CD4-positive, alpha-beta T cell treated with Interleukin-1 beta for 1 hour (primary cell): ENCODE measurements around the gene SPAAR.
A peak's percentile ranks its signal among the peaks of the same experiment; 100 is the strongest.
"Not testable (repeated sequence)": the region's sequence is repeated elsewhere in the genome, so short reads cannot be mapped to it uniquely, and the experiment has no call there.

ENCODE experiments used
- DNase-seq, 2 donors: peaks; one replicate each; pipeline ENCODE4 v3.0.0-alpha.2; 2020 to 2022

Gene SPAAR, protein sequence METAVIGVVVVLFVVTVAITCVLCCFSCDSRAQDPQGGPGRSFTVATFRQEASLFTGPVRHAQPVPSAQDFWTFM

DNA sequence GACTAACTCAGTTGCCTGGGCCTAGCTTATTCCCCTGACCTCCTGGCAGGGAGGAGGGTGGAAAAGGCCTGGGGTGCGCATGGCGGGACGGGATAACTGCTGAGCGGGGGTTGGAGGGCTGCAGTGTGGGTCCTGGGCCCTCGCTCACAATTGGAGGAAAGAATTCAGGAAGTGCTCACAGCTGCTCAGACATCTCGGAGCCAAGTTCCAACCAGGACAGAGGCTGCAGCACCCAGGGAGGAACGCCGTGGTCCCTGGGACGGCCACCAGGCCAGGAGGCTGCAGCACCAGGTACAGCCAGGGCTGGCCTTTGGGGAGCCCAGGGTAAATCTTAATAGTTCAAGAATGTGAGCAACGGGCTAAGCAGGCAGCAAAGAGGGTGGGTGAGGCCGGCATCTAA lies at the start of gene SPAAR:
SPAAR (plus strand) TSS at position 217 of the 400 bp plus-strand sequence. CDS start 974 bp downstream, outside the sequence.
- no peak for DNase-seq

DNA sequence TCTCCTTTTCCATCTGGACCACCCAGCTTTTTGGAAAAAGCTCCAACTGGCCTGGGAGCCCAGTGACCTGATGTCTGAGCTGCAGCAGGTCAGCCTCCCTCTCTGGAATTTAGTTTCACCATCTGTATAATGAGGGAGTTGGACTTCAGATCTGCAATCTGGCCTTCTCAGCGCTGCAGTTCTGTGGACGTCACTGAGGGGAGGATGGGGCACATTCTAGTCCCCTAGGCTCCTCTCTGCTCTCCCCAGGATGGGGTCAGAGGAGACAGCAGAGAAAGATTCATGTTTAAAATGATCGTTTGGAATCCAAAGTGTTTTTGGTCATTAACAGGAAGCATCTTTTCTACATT lies 49.3 kb upstream of the SPAAR start:
- DNase-seq, result no peak

DNA sequence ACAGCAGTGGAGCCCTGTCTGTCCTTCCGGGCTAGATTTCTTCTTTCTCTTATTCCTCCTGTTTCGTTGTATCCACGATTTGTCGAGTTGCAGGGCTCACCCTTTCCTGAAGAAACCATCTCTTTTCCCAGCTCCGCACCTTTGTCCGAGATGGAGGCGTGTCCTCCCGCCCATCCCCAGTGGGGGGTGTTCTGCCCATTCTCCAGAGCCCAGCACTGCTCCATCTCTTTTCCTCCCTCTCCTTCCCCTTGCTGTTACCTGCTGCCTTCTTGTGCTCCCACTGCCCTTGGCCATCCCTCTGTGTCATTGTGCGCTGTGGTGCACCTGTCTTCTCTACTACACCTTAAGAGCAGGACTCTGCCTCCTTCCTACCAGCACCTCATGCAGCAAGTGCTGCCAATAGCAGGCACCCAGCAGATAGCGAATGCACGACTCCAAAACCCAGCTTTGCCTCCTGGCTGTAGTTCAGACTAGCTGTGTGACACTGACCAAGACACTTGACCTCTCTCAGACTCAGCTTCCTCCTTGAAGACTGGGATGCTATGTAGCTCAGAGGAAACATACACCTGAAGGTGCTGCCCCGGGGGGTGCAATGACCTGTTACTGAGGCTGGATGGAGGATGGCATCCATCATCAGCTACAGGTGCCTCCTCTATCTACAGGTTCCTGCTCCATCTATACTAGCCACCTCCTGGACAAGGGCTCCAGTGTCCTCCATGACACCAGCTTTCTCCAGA lies 48.0 kb upstream of the SPAAR start:
- no peak for DNase-seq

DNA sequence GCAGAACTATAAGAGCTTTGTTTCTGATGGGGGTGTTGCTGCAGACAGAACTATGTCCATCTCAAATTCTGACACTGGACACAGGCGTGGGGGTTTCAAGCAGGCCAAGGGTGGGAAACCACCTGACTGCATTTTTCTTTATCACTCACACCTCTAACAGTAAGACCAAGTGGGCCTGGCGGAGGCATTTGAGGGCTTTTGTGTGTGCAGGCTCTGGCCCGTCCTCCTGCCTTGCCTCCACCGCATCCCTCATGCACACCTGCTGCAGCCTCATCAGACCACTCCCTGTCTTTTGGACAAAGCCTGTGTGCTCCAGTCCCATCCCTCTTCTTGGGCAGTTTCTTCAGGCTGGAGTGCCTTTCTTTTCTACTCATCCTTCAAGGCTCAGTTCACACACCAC lies 47.0 kb upstream of the SPAAR start:
- DNase-seq, result no peak

DNA sequence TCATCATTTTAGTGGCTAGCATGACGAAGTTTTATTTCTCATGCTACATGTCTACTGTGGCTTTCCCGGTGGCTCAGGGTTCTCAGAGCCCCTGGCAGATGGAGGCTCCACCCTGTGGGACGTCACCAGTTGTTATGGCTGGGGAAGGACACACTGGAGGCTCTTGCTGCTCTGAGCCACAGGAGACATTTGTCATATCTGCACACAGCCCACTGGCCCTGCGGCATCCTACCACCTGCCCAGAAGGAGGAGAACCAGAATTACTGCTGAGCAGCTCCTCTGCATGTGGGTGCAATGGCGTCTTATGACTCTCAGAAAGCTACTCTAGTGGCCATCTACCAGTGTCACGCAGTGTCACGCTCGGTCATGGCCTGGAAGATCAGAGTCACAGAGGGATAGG lies 45.7 kb upstream of the SPAAR start:
- DNase-seq, result no peak

DNA sequence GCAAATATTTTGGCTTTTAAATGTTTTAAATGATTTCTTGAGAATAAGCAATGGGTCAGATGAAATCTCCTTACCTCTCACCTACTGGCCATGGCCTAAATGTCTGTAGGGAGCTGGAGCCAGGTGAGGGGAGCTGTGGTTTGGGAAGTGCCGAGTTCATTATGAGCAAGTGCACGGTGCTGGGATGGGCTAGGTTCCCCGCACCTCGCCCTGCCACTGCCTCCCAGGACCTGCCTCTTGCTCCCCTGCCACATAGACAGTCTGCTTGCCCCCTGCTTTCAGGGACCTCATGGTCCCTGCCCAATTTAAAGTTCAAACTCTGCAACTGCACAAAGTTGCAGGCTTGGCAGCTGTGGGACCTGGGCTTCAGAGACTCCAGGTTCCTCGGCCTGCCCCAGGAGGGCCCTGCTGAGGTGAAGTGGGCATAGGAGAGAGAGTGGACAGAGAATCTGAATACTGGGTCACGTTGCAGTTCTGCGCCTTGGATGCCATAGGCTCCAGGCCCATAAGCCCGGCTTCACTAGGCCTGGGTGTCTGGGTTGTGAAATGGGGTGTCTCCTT lies 44.5 kb upstream of the SPAAR start:
- DNase-seq, result no peak

DNA sequence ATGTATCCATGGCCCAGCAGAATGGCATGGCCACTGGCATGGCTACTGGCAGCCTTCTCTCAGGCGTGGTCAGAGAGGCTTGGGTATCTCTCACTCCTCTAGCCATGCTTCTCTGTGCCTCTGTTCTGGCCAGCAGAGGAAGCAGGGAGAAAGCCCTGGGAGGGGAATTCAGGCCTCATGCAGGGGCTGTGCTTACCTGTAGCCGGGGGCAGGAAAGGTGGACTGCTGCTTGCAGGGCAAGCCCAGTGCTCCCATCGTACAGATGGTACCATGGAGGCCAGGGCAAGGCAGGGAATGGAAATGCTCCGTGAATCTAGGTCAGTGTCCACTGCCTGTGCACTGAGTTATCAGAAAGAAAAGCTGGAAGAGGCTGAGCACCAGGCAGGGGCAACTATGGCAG lies 41.8 kb upstream of the SPAAR start:
- no peak for DNase-seq

DNA sequence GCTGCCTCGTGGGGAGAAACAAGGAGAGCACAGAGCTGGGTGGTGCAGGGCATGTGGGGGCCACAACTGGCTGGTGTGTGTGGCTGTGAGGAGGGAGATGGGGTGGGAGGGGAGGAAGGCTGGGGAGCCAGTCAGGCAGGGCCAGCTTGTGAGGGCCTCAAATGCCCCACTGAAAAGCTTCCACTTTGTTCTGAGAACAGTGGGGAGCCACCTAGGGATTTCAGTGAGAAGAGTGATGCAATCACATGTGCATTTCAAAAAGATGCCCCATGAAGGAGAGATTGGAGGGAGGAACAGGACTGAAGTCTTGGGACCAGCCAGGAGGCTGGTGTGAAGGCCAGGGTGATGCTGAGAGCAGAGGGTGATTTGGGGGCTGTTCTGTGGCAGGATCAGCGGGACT lies 40.4 kb upstream of the SPAAR start:
- DNase-seq, result no peak

DNA sequence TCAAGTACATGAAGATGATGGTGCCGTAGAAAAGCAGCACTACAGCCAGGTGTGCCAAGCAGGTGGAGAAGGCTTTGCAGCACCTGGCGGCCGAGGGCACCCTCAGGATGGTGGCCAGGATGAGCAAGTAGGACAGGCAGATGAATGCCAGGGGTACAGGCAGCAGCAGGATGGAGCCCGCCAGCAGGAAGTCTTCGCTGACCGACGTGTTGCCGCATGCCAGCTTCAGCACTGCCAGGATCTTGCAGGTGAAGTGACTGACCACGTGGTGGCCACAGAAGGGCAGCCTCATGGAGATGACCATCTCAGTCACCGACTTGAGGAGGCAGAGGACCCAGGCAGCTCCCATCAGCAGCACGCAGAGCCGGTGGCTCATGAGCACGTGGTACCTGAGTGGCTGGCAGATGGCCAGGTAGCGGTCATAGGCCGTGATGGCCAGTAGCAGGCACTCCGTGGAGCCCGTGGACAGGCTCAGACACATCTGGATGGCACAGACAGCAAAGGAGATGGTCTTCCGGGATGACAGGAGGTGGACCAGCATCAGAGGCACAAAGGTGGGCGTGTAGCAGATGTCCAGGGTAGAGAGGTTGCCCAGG lies 39.6 kb upstream of the SPAAR start:
- no peak for DNase-seq

DNA sequence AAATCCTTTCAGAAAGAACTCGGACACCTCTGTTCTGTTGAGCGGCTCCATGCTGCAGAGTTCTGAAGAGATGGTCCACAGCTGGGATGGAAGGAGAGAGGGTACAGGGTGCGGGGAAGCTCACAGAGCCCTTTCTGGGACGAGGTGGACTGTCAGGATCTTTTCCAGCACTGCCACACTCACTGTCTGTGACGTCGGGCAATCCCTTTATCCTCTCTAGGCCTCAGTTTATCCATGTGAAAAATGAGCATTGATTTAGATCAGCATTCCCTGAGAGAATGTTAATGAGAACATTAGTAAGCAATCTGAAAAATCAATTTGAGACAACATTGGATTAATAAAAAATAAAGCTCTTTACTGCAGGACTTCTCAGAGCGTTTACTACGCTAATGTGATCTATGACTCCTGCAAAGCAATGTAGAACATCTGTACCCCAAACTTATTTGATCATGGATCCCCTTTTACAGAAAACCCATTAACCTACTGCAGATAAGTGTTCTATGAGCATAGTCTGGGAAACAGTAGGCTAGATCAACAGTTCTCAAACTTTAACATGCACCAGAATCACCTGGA lies 38.9 kb upstream of the SPAAR start, which contains the start of gene OR13J1:
OR13J1 (minus strand) TSS at position 51 of the 573 bp plus-strand sequence; CDS start at position 51, 0 bp downstream.
- no peak for DNase-seq

DNA sequence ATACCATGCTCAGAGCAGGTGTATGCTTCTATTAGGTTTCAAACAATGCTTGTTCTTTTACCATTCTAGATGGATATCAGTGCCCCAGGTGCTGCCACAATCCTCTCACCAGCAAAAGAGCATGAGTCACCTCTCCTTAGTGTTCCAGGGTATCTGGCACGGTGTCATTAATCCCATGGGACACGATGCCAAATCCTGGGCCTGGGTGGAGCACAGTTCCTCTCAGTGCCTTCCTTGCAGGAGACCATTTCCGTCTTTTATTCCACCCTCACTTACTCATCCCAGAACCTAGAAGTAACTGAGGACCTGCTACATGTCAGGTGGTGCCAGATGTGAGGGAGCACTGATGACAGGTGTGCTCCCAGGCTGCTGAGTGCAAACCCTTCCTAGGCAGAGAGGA lies 37.7 kb upstream of the SPAAR start:
- no peak for DNase-seq

DNA sequence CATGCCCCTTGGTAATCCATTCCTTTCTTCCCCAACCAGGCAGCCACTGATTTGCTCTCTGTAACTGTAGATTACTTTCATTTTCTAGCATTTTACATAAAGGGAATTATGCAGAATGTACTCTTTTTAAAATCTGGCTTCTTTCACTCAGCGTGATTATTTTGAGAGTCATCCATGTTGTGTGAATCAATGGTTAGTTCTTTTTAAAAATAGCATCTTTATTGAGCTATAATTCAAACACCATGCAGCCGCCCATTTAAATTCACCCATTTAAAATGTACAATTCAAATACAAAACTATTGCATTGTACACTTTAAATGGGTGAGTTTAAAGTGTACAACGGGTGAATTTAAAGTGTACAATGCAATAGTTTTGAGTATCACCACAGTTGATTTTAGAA lies 36.8 kb upstream of the SPAAR start:
- DNase-seq, result no peak

DNA sequence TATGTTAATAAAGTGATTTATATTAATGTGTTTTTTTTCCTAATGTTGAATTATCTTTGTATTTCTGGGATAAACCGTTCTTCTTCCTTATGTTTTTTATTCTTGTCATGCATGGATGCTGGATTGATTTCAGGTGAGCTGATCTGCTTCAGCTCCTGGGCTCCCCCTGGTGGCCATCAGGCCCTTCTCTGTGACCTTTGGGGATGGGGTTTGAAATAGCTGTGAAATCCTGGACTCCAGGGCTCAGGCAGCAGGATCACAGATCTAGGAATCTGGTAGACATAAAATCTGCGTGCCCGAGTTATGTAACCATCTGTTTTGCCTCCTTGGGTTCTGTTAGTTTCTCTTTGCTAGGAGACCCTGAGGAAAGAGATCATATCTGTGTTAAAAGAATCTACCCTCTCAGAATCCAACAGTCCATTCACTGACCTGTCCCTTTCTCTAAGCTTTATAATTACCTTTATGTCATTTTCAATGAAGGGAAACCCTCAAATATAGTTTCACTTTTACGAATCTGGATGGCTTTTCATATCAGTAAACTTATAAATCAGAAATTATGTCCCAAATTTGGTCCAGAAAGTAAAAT lies 26.9 kb upstream of the SPAAR start:
- DNase-seq, result peak; percentile 70 to 75

DNA sequence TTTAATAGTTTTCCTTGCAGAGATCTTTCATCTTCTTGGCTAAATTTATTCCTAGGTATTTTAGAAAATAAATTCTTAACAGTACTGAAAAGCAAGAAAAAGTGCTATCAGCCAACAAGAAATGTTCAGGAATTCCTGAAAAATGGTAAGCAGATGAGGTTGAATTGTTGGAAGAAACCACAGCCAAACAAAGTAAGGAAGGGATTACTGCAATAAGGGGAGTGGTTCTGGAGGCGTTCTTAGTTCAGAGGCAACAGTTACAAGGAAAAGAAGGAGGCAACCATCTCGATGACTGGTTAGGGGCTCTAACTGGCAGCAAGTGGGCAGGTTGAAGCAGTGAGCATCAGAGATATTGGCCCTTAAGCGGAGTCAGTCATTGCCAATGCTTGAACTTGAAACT lies 26.3 kb upstream of the SPAAR start:
- no peak for DNase-seq

DNA sequence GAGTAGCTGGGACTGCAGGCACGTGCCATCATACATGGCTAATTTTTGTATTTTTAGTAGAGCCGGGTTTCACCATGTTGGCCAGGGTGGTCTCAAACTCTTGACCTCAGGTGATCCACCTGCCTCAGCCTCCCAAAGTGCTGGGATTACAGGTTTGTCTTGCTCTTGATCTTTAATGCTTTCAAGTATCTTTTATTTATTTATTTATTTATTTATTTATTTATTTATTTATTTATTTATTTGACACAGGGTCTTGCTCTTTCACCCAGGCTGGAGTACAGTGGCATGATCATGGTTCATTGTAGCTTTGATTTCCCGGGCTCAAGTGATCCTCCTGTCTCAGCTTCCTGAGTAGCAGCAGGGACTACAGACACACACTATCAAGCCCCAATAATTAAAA lies 24.4 kb upstream of the SPAAR start:
- not testable (repeated sequence) for DNase-seq

DNA sequence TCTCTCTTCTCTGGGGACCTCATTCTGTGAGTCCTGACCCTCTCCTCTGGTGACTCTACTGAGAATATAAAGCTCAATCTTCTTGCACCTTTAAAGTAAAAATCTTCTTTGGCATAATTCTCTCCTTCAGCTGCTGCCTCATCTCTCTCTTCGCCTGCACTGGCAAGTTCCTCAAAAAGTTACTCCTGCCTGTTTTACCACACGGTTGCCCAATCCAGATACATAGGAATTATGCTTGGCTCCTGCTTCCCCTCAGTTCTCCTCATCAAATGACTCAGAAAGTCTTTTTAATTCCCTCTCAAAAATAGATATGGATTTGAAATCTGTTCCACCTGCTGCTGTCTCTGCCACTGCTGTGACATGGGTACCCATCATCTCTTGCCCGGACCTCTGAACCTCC lies 17.6 kb upstream of the SPAAR start:
- no peak for DNase-seq

DNA sequence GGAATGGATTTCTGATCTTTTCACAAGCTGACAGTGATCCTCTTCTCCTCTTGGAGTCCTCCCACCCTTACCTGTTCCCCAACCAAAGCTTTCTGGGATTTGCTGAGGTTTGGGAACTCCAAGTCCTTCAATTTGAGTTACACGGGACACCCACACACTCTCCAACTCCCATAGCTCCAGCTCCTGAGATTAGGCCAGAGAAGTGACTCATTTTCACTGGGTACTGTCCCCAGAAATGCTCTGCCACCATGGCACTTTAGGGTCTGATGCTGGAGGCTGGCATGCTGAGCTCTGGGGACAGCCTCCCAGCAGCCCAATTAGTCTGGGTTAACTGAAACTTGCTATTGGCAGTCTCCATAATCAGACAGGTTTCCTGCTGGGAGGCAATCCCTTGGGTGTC lies 17.2 kb upstream of the SPAAR start:
- DNase-seq, result no peak

DNA sequence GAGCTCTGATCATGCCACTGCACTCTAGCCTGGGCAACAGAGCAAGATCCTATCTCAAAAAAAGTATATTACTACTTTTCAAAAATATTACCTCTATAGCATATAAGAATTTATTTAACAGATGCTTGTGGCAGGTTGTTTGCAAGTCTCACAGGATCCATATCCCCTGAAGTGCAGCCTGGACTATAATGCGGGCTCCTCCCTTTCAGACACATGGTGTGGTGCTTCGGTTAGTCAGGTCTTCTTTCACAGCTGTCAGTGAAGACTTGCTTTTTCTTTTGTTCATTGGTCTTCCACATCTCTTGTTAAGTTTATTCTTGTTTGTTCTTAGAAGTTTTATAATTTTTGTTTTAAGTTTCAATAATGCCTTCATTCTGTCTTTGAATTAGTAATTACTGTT lies 12.7 kb upstream of the SPAAR start:
- no peak for DNase-seq

DNA sequence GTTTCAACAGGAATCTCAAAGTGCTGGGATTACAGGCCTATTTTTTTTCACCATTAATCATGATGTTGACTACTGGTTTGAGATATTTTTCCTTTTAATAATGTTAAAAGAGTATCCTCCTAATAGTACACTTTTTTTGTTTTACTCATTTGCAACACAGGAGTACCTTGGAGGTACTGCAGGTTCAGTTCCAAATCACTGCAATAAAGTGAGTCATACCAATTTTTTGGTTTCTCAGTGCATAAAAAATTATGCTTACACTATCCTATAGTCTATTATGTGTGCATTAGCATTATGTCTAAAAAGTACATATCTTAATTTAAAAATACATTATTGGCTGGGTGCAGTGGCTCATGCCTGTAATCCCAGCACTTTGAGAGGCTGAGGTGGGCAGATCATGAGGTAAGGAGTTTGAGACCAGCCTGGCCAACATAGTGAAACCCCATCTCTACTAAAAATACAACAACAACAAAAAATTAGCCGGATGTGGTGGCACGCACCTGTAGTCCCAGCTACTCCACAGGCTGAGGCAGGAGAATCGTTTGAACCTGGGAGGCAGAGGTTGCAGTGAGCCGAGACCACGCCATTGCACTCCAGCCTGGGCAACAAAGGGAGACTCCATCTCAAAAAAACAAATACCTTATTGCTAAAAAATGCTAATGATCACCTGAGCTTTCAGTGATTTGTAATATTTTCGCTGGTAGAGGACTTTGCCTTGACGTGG lies 11.8 kb upstream of the SPAAR start:
- not testable (repeated sequence) for DNase-seq

DNA sequence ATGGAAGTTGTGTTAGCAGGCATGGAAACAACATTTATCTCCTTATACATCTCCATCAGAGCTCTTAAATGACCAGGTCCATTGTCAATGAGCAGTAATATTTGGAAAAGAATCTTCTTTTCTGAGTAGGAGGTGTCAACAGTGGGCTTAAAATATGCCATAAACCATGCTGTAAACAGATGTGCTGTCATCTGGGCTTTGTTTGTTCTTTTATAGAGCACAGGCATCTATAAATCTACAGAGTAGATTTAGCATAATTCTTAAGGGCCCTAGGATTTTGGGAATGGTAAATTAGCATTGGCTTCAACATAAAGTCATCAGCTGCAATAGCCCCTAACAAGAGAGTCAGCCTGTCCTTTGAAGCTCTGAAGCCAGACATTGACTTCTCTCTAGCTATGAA lies 11.0 kb upstream of the SPAAR start:
- no peak for DNase-seq

DNA sequence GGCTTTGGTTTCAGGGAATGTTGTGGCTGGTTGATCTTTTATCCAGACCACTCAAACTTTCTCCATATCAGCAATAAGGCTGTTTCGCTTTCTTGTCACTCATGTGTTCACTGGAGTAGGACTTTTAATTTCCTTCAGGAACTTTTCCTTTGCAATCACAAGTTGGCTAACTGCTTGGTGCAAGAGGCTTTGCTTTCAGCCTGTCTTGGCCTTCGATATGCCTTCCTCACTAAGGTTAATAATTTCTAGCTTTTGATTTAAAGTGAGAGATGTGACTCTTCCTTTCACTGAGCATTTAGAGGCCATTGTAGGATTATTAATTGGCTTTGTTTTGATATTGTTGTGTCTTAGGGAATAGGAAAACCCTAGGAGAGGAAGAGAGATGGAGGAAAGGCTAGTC lies 10.3 kb upstream of the SPAAR start:
- no peak for DNase-seq

DNA sequence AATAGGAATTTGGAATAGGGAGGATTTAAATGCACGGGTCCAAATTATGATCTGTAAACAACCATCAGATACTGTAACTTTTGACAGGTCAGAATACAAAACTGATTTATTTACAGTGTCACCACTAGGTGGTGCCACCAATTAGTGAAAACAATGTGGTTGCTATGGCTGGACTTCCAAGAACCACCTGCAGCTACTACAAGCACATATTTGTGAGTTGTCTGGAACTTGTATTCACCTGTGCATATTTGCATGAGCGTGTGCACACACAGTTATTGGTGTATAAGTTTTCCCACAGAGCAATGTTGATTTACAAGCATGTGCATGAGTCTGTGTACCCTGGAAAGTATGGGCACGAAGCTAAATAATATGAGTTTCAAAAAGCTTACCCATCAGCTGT lies 6.2 kb upstream of the SPAAR start:
- DNase-seq, result peak; percentile 45 to 67

DNA sequence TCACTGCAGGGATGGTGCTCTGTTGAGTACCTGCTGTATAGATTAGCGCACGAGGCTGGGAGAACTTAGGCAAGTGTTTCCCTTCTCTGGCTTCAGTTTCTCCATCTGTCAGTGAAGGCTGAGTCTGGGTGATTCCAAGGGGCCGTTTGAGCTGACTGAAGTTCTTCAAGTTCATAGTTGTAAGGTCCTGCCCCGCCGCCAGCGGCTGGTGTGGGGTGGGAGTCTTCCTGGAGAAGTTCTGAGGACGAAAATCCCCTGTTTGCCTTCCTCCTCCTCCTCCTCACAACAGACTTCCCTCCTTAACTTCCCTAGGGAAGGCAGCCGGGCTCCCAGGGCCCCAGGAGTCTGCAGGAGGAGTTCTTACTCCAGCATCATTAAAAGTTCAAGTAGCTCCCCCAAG lies 5.0 kb upstream of the SPAAR start:
- DNase-seq, result no peak
